SK-N-SH treated with all-trans-retinoic acid at 6 μM for 48 hours (cell line): ENCODE measurements around the gene SUFU.

Source experiments
- CSDC2 ChIP-seq: fragments of 250-450 bp; sonication (Bioruptor Pico); IDR thresholded peaks from 2 replicates; pipeline ENCODE4 v1.5.0; 2020; ENCODE audit warnings: mild to moderate bottlenecking, moderate library complexity
- ESRRG ChIP-seq: fragments of 250-450 bp; sonication (Bioruptor Pico); IDR thresholded peaks from 2 replicates; pipeline ENCODE4 v1.6.1; 2021; ENCODE audit warnings: mild to moderate bottlenecking
- GLIS3 ChIP-seq: fragments of 250-450 bp; sonication (Bioruptor Pico); IDR thresholded peaks from 2 replicates; pipeline ENCODE4 v1.5.0; 2020; ENCODE audit warnings: mild to moderate bottlenecking, moderate library complexity
- PPARA ChIP-seq: fragments of 250-450 bp; sonication (Bioruptor Pico); IDR thresholded peaks from 2 replicates; pipeline ENCODE4 v1.5.0; 2020; ENCODE audit warnings: mild to moderate bottlenecking, borderline replicate concordance
- RARB ChIP-seq: fragments of 250-450 bp; sonication (Bioruptor Pico); IDR thresholded peaks from 2 replicates; pipeline ENCODE4 v1.8.0; 2021; ENCODE audit warnings: mild to moderate bottlenecking, moderate library complexity
- TCF4 ChIP-seq: fragments of 250-450 bp; sonication (Bioruptor Pico); IDR thresholded peaks from 2 replicates; pipeline ENCODE4 v1.8.0; 2021; ENCODE audit warnings: mild to moderate bottlenecking, moderate library complexity, borderline replicate concordance
- TOX ChIP-seq: fragments of 250-450 bp; sonication (Bioruptor Pico); IDR thresholded peaks from 2 replicates; pipeline ENCODE4 v1.8.0; 2021; ENCODE audit warnings: mild to moderate bottlenecking, moderate library complexity, borderline replicate concordance
- ZFP30 ChIP-seq: fragments of 450-650 bp; formaldehyde crosslinking; IDR thresholded peaks from 2 replicates; pipeline ENCODE4 v1.5.0; 2022; ENCODE audit warnings: mild to moderate bottlenecking, moderate library complexity
- ZNF8 ChIP-seq: fragments of 450-650 bp; formaldehyde crosslinking; IDR thresholded peaks from 2 replicates; pipeline ENCODE4 v1.5.0; 2020; ENCODE audit warnings: mild to moderate bottlenecking, moderate library complexity
- TF ChIP-seq, protein P1 (sequence below): fragments of 250-450 bp; sonication (Bioruptor Pico); IDR thresholded peaks from 2 replicates; pipeline ENCODE4 v1.8.0; 2020; ENCODE audit warnings: mild to moderate bottlenecking, moderate library complexity, borderline replicate concordance
- TF ChIP-seq, protein P2 (sequence below): fragments of 250-450 bp; sonication (Bioruptor Pico); IDR thresholded peaks from 2 replicates; pipeline ENCODE4 v1.5.1; 2021; ENCODE audit warnings: mild to moderate bottlenecking, moderate library complexity

DNA sequence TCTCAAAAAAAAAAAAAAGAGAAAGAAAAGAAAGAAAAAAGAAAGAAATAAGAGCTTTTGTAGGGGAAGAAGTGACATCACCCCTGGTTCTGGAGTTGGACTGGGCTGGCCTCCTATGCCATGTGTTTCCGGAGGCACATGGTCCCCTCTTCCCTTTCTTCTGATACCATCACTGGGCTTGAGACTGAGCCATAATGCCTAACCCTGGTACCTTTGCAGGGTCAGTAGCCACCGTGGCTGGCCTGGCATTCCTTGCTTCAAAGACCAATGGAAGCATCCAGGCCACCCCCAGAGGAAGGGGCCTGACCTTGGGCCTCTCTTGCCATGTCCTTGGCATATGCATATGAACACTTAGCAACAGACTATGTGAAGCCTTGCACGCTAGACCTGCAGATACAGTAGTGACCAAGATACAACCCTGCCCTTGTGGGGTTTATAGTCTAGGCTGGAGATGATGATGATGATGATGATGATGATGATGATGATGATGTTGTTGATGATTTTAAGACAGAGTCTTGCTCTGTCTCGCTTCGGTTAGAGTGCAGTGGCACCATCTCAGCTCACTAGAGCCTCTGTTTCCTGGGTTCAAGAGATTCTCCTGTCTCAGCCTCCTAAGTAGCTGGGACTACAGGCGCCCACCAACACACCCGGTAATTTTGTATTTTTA lies 31.8 kb downstream of the SUFU start:
- TF ChIP-seq TCF4 (CRISPR knock-in tag) (no peak), ESRRG (CRISPR knock-in tag) (no peak), ZNF8 (no peak), GLIS3 (no peak), RARB (no peak), CSDC2 (CRISPR knock-in tag) (no peak), ZFP30 (CRISPR knock-in tag) (no peak), PPARA (CRISPR knock-in tag) (no peak), TOX (CRISPR knock-in tag) (no peak)
- TF ChIP-seq, protein P1, sequence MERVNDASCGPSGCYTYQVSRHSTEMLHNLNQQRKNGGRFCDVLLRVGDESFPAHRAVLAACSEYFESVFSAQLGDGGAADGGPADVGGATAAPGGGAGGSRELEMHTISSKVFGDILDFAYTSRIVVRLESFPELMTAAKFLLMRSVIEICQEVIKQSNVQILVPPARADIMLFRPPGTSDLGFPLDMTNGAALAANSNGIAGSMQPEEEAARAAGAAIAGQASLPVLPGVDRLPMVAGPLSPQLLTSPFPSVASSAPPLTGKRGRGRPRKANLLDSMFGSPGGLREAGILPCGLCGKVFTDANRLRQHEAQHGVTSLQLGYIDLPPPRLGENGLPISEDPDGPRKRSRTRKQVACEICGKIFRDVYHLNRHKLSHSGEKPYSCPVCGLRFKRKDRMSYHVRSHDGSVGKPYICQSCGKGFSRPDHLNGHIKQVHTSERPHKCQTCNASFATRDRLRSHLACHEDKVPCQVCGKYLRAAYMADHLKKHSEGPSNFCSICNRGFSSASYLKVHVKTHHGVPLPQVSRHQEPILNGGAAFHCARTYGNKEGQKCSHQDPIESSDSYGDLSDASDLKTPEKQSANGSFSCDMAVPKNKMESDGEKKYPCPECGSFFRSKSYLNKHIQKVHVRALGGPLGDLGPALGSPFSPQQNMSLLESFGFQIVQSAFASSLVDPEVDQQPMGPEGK (CRISPR knock-in tag) = no peak
- TF ChIP-seq, protein P2, sequence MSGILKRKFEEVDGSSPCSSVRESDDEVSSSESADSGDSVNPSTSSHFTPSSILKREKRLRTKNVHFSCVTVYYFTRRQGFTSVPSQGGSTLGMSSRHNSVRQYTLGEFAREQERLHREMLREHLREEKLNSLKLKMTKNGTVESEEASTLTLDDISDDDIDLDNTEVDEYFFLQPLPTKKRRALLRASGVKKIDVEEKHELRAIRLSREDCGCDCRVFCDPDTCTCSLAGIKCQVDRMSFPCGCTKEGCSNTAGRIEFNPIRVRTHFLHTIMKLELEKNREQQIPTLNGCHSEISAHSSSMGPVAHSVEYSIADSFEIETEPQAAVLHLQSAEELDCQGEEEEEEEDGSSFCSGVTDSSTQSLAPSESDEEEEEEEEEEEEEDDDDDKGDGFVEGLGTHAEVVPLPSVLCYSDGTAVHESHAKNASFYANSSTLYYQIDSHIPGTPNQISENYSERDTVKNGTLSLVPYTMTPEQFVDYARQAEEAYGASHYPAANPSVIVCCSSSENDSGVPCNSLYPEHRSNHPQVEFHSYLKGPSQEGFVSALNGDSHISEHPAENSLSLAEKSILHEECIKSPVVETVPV (CRISPR knock-in tag) = no peak
